ENCODE data around the gene KLHDC10.
"Not testable (repeated sequence)": the region's sequence is repeated elsewhere in the genome, so short reads cannot be mapped to it uniquely, and the experiment has no call there.

Gene KLHDC10, protein sequence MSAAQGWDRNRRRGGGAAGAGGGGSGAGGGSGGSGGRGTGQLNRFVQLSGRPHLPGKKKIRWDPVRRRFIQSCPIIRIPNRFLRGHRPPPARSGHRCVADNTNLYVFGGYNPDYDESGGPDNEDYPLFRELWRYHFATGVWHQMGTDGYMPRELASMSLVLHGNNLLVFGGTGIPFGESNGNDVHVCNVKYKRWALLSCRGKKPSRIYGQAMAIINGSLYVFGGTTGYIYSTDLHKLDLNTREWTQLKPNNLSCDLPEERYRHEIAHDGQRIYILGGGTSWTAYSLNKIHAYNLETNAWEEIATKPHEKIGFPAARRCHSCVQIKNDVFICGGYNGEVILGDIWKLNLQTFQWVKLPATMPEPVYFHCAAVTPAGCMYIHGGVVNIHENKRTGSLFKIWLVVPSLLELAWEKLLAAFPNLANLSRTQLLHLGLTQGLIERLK

DNA sequence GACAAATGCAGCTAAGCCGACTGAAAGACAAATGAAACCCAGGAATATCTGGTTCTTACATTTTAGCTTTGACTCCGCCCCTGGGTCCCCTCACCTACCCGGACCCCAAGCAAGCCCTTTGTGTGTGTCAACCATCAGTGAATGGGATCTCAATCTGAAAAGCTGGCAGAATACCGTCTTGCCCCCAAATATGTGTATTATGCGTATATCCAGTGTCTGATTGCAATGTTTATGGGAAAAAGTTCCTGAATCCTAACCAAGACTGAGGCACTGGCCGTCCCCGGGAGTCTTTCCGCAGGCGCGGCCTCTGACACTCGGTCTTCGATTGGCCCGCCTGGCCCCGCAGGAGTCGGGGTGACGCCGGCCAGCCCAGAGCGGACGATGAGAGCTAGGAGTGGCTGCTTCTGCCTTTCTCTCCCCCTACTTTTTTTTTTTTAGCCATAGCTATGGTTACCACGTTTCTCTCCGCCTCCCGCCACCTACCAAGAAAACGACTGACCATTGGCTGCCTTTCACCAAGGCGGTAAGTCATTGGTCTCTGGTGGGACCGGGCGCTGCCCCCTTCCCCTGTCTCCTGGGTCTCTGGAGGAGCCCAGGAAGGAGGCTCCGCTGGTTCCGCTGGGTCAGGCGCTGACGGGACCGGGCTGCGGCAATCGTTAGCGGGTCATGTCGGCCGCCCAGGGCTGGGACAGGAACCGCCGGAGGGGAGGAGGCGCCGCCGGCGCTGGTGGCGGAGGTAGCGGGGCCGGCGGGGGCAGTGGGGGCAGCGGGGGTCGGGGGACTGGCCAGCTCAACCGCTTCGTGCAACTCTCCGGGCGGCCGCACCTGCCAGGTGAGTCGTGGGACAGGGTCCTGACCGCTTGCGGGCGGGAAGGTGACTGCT, at the start of gene KLHDC10:
KLHDC10 (plus strand) TSS at position 557 of the 883 bp plus-strand sequence; CDS start at position 667, 110 bp downstream.
- DNase-seq (ENCODE audit: low spot score) = peak; percentile 96

DNA sequence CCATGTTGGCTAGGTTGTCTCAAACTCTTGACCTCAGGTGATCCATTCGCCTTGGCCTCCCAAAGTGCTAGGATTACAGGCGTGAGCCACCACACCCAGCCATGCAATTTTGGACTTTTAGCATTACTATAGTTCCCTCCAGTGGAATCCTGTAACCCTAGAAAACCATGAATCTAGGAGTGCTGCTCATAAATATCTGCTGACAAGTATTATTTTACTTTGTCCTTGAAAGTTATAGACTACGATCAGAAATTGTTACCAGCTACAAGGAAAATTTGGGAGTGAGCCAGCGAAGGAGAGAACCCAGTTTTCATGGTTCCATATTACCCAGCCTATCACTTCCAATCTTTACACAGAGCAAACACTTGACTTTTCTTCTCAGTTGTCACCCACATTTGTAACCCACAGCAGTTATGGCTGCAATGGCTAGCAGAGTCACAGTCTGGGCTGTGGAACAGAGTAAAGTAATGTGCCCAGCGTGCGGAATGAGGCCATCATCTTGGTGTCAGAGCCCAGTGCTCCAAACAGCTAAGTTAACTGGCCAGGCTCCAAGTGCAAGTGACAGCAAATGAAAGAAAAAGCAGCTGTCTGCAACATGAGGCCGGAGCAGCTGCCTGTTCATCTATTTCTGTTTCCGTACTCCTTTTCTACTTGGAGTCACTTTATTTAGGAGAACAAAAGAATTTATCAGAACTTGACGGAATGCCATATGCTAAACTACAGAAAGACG, 49.1 kb upstream of the KLHDC10 start:
- DNase-seq (ENCODE audit: low spot score) = no peak

DNA sequence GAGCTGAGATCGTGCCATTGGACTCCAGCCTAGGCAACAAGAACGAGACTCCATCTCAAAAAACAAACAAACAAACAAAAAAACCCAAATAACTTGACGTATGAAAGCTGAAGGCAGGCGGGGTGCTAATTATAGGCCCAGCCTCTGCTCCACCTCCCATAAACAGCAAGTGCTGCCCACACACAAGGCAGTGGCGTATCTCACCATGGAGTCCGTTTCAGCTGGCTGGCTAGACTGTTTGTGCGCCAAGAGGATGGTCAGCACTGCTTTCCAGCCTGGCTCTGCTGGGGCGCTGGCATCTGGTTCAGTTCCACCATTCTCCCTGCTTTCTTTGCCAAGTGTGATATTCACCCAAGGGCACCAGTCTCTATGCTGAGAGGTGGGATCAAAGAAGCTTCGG, 48.2 kb upstream of the KLHDC10 start:
- DNase-seq (ENCODE audit: low spot score) = no peak

DNA sequence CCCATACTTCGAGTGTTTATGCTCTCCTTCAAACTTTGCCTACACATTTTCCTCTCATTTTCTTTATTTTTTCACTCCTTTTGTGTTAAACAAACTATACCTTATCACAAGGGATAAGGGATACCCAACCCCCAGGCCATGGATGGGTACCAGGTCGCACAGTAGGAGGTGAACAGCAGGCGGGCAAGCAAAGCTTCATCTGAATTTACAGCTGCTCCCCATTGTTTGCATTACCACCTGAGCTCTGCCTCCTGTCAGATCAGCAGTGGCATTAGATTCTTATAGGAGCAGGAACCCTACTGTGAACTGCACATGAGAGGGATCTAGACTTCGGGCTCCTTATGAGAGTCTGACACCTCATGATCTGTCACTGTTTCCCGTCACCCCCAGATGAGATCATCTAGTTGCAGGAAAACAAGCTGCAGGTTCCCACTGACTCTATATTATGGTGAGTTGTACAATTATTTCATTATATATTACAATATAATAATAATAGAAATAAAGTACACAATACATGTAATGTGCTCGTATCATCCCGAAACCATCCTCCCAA, 47.6 kb upstream of the KLHDC10 start:
- no peak for DNase-seq (ENCODE audit: low spot score)

DNA sequence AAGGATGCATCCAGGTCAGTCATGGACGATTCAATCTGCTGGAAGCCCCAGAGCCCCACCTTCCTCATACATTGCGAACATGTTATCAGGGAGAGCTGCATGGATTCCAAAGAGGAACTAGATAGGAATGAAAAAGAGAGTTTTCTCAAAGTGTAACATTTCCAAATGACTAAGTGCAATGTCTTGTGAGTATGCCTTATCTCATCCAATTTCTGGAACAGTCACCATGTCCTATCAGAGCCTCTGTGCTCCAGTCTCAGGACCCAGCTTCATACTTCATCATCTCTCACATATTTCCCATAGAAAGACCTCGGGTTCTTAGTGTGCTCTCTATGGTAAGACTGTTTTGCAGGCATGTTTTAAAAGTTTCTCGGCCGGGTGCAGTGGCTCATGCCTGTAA, 45.9 kb upstream of the KLHDC10 start:
- no peak for DNase-seq (ENCODE audit: low spot score)

DNA sequence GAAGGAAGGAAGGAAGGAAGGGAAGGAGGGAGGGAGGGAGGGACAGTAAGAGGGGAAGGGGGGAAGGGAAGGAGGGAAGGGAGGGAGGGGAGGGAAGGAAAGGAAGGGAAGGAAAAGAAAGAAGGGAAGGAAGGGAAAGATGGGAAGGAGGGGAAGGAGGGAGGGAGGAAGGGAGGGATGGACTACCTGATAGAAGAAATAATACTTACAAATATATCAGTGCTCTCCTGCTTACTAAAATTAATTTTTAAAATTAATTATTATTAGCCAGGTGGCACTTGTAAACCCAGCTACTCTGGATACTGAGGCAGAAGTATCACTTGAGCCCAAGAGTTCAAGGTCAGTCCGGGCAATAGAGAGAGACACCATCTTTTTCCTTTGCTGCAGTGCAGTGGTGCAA, 37.6 kb upstream of the KLHDC10 start:
- no peak for DNase-seq (ENCODE audit: low spot score)

DNA sequence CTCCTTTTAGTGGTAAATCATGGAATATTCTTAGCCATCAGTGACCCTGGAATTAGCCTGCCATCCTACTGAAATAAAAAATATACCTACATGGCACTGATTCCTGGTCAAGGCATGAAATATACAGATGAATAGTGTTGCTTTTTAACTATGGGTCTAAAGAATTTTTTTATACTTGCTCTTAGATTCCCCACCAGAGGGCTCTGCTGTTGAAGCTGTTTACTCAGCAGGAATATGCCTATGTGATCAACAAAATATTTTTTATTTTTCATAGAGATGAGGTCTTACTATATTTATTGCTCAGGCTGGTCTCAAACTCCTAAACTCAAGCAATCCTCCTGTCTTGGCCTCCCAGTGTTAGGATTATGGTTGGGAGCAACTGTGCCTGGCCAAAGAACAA, 32.6 kb upstream of the KLHDC10 start:
- no peak for DNase-seq (ENCODE audit: low spot score)

DNA sequence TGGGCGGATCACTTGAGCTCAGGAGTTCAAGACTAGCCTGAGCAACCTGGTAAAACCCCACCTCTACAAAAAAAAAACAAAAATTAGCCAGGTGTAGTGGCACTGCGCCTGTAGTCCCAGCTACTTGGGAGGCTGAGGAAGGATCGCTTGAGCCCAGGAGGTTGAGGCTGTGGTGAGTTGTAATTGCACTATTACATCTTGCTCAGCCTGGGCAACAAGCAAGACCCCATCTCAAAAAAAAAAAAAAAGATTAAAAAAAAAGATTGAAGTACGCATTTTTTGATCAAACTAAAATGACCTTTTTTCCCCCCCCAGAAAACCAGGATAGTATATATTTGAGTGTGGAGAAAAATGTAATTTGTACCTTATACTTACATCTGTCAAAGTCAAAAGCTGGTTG, 29.8 kb upstream of the KLHDC10 start:
- no peak for DNase-seq (ENCODE audit: low spot score)

DNA sequence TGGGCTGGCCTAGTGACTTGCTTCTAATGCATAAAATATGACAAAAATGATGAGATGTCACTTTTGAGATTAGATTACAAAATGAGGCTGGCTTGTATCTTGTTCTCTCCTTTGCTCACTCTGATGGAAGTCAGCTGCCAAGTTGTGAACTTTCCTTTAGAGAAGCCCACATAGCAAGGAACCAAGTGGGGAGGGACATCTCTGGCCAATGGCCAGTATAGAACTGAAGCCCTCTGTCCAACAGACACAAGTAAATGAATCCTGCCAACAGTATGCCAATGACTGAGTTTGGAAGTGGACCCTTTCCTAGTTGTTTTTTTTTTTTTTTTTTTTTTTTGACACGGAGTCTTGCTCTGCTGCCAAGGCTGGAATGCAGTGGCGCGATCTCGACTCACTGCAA, 22.5 kb upstream of the KLHDC10 start:
- no peak for DNase-seq (ENCODE audit: low spot score)

DNA sequence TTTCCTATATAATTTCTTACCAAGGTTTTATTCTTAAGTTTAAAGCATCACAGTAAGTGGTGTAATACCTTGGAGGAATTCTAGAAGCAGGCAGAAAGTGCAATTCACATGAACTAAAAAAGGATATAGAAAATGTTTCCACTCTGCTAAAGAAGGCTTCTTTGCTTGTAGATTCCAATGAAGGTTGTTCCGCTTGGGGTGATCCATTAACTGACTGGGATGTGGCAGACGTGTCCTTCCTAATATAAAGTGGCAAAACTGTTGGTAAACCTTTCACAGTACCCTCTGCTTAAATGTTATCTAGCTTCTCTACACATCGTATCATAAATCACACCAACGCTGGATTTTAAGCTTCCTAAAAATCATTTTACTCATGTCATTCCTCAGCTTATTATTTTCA, 21.4 kb upstream of the KLHDC10 start:
- DNase-seq (ENCODE audit: low spot score) = no peak

DNA sequence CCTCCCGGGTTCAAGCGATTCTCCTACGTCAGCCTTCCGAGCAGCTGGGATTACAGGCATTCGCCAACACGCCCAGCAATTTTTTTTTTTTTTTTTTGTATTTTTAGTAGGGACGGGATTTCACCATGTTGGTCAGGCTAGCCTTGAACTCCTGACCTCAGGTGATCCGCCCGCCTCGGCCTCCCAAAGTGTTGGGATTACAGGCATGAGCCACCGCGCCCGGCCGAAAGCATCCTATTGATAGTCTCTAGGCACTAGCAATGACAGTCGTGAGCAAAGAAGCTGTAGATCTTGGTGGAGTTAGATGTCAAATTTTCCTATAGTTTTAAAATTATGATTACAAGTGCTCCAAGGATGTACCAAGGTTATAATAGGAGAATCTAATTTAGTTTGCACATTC, 18.1 kb upstream of the KLHDC10 start:
- DNase-seq (ENCODE audit: low spot score) = not testable (repeated sequence)

DNA sequence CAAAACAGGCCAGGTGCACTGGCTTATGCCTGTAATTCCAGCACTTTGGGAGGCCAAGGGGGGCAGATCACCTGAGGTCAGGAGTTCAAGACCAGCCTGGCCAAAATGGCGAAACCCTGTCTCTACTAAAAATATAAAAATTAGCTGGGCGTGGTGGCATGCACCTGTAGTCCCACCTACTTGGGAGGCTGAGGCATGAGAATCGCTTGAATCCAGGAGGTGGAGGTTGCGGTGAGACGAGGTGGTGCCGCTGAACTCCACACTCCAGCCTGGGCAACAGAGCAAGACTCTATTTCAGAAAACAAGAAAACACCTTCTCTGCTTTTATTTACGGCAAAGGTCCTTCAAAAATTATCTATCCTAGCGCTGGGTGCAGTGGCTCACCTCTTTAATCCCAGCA, 15.1 kb upstream of the KLHDC10 start:
- not testable (repeated sequence) for DNase-seq (ENCODE audit: low spot score)

DNA sequence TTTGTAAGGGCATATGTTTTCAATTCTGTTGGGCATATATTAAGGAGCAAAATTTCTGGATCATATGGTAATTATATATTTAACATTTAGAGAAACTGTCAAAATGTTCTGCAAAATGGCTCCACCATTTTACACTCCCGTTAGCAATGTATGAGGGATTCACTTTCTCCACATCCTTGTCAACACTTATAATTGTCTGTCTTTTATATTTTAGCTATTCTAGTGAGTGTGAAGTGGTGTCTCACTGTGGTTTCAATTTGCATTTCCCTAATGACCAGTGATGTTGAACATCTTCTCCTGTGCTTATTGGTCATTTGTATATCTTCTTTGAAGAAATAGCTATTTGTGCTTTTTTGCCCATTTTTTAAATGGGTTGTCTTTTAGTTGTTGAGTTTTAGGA, 8.1 kb upstream of the KLHDC10 start:
- no peak for DNase-seq (ENCODE audit: low spot score)

DNA sequence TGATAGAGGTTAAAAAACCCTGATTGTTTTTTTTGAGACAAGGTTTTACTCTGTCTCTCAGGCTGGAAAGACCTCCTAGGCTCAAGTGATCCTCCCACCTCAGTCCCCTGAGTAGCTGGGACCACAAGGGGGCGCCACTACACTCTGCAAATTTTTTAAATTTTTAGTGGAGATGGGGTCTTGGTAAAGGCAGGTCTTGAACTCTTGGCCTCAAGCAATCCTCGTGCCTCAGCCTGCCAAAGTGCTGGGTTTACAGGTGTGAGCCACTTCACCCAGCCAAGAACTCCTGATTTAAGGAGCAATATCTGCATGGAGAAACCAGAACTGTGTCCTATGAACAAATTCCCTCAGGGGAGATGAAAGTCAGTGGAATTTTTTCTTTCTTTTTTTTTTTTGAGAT, 7.3 kb upstream of the KLHDC10 start:
- peak; percentile 45 for DNase-seq (ENCODE audit: low spot score)

DNA sequence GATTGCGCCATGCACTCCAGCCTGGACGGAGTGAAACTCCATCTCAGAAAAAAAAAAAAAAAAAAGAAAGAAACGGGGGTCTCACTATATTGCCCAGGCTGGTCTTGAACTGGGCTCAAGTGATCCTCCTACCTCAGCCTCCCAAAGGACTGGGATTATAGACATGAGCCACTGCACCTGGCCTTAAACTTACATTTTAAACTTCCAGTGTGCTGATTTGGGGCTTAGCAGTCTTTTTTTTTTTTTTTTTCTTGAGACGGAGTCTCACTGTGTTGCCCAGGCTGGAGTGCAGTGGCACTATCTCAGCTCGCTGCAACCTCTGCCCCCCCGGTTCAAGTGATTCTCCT, 5.8 kb upstream of the KLHDC10 start:
- not testable (repeated sequence) for DNase-seq (ENCODE audit: low spot score)

DNA sequence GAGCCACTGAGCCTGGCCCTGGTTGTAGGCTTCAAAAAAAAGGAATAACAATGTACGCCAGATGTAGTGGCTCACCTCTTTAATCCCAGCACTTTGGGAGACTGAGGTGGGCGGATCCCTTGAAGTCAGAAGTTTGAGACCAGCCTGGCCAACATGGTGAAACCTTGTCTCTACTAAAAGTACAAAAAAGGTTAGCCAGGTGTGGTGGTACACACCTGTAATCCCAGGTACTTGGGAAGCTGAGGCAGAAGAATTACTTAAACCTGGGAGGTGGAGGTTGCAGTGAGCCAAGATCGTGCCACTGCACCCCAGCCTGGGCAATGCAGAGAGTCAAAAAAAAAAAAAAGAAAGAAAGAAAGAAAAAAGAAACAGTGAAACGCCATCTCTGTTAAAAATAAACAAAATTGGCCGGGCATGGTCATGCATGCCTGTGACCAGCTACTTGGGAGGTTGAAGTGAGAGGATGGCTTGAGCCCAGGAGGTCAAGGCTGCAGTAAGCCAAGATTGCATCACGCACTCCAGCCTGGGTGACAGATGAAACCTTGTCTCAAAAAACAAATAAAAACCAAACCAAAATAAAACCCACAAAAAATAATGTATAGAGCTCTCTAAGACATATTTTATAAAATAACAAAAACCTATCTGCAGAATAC, 4.7 kb upstream of the KLHDC10 start:
- DNase-seq (ENCODE audit: low spot score) = no peak

DNA sequence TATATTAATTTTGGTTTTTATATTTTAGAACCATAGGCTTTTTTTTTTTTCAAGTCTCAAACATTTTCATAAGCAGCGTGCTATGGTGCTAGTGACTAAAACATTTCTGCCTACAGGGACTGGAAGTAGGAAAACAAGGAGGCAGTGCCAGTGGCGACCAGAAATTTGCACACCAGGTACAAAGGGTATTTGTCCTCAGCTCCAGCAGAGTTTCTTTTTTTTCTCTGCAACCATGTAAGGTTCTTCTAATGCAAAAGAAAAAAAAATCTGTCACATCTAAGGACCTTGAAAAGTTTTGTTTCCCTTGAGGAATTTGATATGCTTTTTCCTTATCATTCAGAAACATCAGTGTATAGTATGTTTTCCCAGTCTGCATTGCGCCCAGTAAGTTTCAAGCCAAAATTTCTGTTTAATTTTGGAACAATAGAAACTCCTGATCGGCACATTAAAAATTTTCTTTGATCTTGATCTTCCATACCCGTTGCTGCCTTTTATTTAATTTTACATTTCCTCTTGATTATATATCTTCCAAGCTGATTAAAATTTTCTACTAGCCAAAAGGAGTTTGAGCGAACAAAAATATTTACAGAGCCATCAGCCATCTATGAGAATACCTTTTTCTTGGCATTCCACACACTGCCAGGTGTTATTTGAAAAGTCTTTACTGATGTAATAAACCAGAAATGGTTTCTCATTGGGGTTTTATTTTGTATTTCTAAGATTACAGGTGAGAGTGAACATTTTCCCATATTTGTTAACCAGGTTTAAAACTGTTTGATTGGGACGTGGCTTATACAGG, 956 bp upstream of the KLHDC10 start:
- DNase-seq (ENCODE audit: low spot score) = no peak

DNA sequence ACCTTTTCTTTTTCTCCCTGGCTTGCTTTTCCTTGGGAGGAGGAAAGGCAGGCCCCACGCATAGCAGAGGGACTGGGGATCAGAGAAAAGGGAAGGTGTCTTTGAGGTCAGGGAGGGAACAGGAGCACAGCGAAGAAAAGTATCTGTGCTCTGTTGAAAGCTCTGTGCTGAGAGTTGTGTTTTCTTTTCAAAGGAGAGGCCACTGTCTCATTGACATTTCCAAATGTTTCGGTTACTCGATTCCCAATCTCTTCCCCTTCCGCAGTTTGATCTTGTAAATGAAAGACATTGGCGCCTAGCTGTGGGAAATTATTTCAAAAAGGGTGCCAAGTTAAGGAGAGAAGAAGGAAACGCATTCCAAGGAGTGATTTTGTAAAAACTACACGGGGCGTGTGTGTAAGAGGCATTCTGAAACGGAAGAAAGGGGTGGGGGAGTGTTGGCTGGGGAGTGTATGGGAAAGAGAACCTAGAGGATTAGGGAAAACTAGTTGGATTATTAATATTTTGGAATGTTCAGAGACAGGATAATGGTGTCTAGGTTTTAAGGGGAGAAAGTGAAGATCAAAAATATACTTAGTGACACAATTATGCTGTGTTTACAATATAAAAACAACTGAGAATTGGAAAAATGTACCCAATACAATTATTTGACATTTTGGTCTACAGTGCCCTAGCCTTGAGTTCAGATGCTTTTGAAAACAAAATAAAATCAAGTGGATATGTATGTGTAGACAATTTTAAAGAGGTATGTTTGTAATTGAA, 708 bp downstream of the KLHDC10 start:
- no peak for DNase-seq (ENCODE audit: low spot score)

DNA sequence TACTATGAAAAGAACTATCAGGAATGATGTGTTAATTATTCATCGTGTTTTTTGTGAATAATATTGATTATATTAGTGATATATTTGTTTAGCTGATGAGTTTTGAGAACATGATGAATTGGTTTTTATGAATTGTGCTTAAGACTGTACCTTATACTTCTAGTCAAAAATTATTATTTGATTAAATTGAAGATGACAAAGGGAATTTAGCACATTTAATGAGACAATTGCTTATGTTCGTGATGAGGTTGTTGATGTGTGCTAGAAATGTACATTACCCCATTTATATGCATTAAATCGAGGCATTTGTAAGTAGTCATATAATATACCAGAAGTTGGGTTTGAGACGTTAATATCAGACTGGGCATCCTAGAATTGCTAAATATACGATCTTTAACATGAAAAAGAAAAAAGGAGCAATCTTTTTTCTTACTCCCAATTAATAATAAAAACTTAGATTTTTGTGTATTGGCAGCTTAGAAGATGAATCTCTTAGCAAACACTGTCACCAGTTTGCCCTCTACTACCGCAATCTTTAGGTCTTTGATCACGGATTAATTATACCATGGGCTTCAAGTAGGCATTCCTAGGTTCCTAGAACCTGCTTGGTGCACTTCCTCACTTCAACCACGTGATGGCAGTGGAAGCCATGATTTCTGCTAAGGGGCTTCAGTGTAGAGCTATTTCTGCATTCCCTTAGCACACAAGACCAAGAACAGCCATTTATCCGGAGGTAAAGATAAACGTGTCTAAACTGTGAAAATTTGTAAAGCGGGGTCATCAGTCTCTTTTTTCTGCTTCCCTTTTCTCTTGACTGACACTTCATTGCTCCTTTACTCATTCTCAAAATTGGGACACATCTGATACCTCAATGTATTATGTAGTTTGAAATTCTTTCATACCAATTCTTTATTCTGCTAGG, 1.6 kb downstream of the KLHDC10 start:
- DNase-seq (ENCODE audit: low spot score) = peak; percentile 68

Data from CD4-positive, alpha-beta T cell treated with Interleukin-6 at 100 ng/mL for 8 hours (primary cell).